Adrenal gland (tissue), 5 donors: Measurements from ENCODE around the gene CCDC88B.

ENCODE experiments used
- CTCF ChIP-seq, 6 experiments: fragments of 450-650 bp in 4 of 6; fragments of 200-600 bp in 2 of 6; sonication (generic) in 1 of 6; IDR thresholded peaks; 1 replicate in 5 of 6; 2 replicates in 1 of 6; pipeline versions ENCODE4 v1.5.1 to v1.8.0; 2016 to 2021; ENCODE audit warnings: antibody characterized with exemption in 6 of 6, mild to moderate bottlenecking in 2 of 6, moderate library complexity in 1 of 6
- POLR2A ChIP-seq, 2 donors: fragments of 450-650 bp; IDR thresholded peaks; one replicate each; pipeline ENCODE4 v1.6.1; 2017; ENCODE audit warnings: antibody characterized with exemption in 2 of 2, mild to moderate bottlenecking in 2 of 2, moderate library complexity in 1 of 2
- donor health status: DM: no; HTN: no; CAD: no.

GRCh38 chr11:64362339-64362738 lies 22.3 kb downstream of the CCDC88B start:
- TF ChIP-seq POLR2A (IDR thresholded peaks at IDR 0.05) (no peak), CTCF (IDR thresholded peaks at IDR 0.05) (no peak)
